Duodenal mucosa (tissue), 2 donors: ENCODE measurements around the gene HIGD1B.
"Not testable (repeated sequence)": the region's sequence is repeated elsewhere in the genome, so short reads cannot be mapped to it uniquely, and the experiment has no call there.

Experiments used
- H3K27ac ChIP-seq: one replicate; pipeline ENCODE4 v1.7.0; 2013; ENCODE audit warnings: low read depth, low read length
- H3K27me3 ChIP-seq, 2 donors: one replicate each; pipeline ENCODE4 v1.7.0; 2013; ENCODE audit warnings: low read length in 2 of 2, control low read depth in 1 of 2; ENCODE audit not compliant: insufficient read depth in 2 of 2, control insufficient read depth in 1 of 2
- H3K36me3 ChIP-seq, 2 donors: one replicate each; pipeline ENCODE4 v1.7.0; 2013; ENCODE audit warnings: low read length in 2 of 2, control low read depth in 1 of 2; ENCODE audit not compliant: insufficient read depth in 2 of 2, control insufficient read depth in 1 of 2
- H3K4me1 ChIP-seq, 2 donors: one replicate each; pipeline ENCODE4 v1.7.0; 2013; ENCODE audit warnings: low read length in 2 of 2, control low read depth in 1 of 2; ENCODE audit not compliant: insufficient read depth in 2 of 2, control insufficient read depth in 1 of 2
- H3K4me3 ChIP-seq, 2 donors: one replicate each; pipeline ENCODE4 v1.7.0; 2013; ENCODE audit warnings: low read length in 2 of 2, low read depth in 1 of 2
- H3K9ac ChIP-seq, 2 donors: one replicate each; pipeline ENCODE4 v1.7.0; 2013; ENCODE audit warnings: low read length in 2 of 2, low read depth in 1 of 2
- H3K9me3 ChIP-seq, 2 donors: one replicate each; pipeline ENCODE4 v1.7.0; 2013; ENCODE audit warnings: low read length in 2 of 2, control low read depth in 1 of 2; ENCODE audit not compliant: control insufficient read depth in 1 of 2

Gene HIGD1B

GRCh38 chr17:44847586-44847985, at the start of gene HIGD1B:
Gene HIGD1B (plus strand): TSS chr17:44847883. CDS start chr17:44848153, 270 bp downstream.
- Histone ChIP-seq H3K36me3 (peaks cover 14 to 27% of the 10 kb centered on the region in 2 donors), H3K4me3 (no peak within 1 kb of the TSS), H3K4me1 (no peaks in the 10 kb centered on the region), H3K9ac (no peak within 1 kb of the TSS), H3K9me3 (no peaks in the 10 kb centered on the region), H3K27me3 (no peaks in the 10 kb centered on the region), H3K27ac (no peak within 1 kb of the TSS)

- Histone ChIP-seq H3K4me3 (no peak overlapping the region), H3K9ac (no peak overlapping the region), H3K27me3 (no peaks in the 10 kb centered on the region), H3K36me3 (no peaks in the 10 kb centered on the region), H3K27ac (no peak overlapping the region), H3K4me1 (no peaks in the 10 kb centered on the region), H3K9me3 (no peaks in the 10 kb centered on the region)
Measured at GRCh38 chr17:44798356-44798755, 49.3 kb upstream of the HIGD1B start.

- no peaks in the 10 kb centered on the region for H3K9me3 ChIP-seq
- no peak overlapping the region for H3K4me3 ChIP-seq
- H3K36me3 ChIP-seq = no peaks in the 10 kb centered on the region
- no peak overlapping the region for H3K27ac ChIP-seq
- peaks cover 0 to 3% of the 10 kb centered on the region in 2 donors for H3K27me3 ChIP-seq
- no peak overlapping the region for H3K9ac ChIP-seq
- no peaks in the 10 kb centered on the region for H3K4me1 ChIP-seq
Measured at GRCh38 chr17:44801880-44802279, 45.8 kb upstream of the HIGD1B start.

GRCh38 chr17:44804302-44805089, 43.2 kb upstream of the HIGD1B start:
- Histone ChIP-seq H3K9me3 (no peaks in the 10 kb centered on the region), H3K27me3 (peaks cover 0 to 6% of the 10 kb centered on the region in 2 donors), H3K36me3 (no peaks in the 10 kb centered on the region), H3K9ac (no peak overlapping the region), H3K4me3 (no peak overlapping the region), H3K27ac (no peak overlapping the region), H3K4me1 (no peaks in the 10 kb centered on the region)

GRCh38 chr17:44807093-44807816, 40.4 kb upstream of the HIGD1B start:
- Histone ChIP-seq H3K4me1 (no peaks in the 10 kb centered on the region), H3K27ac (no peak overlapping the region), H3K9ac (no peak overlapping the region), H3K9me3 (no peaks in the 10 kb centered on the region), H3K36me3 (no peaks in the 10 kb centered on the region), H3K4me3 (no peak overlapping the region), H3K27me3 (peaks cover 0 to 6% of the 10 kb centered on the region in 2 donors)

- Histone ChIP-seq H3K9ac (no peak overlapping the region), H3K4me1 (no peaks in the 10 kb centered on the region), H3K36me3 (no peaks in the 10 kb centered on the region), H3K27ac (no peak overlapping the region), H3K27me3 (peaks cover 0 to 6% of the 10 kb centered on the region in 2 donors), H3K4me3 (no peak overlapping the region), H3K9me3 (no peaks in the 10 kb centered on the region)
Measured at GRCh38 chr17:44807817-44808155, 39.9 kb upstream of the HIGD1B start.

- H3K27me3 ChIP-seq = peaks cover 0 to 6% of the 10 kb centered on the region in 2 donors
- no peaks in the 10 kb centered on the region for H3K9me3 ChIP-seq
- no peak overlapping the region for H3K27ac ChIP-seq
- H3K4me3 ChIP-seq = no peak overlapping the region
- H3K4me1 ChIP-seq = no peaks in the 10 kb centered on the region
- H3K36me3 ChIP-seq = no peaks in the 10 kb centered on the region
- no peak overlapping the region for H3K9ac ChIP-seq
Measured at GRCh38 chr17:44808156-44808555, 39.5 kb upstream of the HIGD1B start.

GRCh38 chr17:44808656-44809388, 38.9 kb upstream of the HIGD1B start:
- not testable (repeated sequence) for H3K36me3 ChIP-seq, H3K9ac ChIP-seq, H3K27ac ChIP-seq, H3K4me3 ChIP-seq, H3K27me3 ChIP-seq, H3K4me1 ChIP-seq, H3K9me3 ChIP-seq

GRCh38 chr17:44812263-44812662, 35.4 kb upstream of the HIGD1B start:
- no peaks in the 10 kb centered on the region for H3K9me3 ChIP-seq
- H3K27me3 ChIP-seq = no peaks in the 10 kb centered on the region
- H3K4me3 ChIP-seq = no peak overlapping the region
- H3K4me1 ChIP-seq = no peaks in the 10 kb centered on the region
- H3K36me3 ChIP-seq = no peaks in the 10 kb centered on the region
- no peak overlapping the region for H3K27ac ChIP-seq
- H3K9ac ChIP-seq = no peak overlapping the region

GRCh38 chr17:44818508-44818907, 29.2 kb upstream of the HIGD1B start:
- H3K4me1 ChIP-seq, H3K36me3 ChIP-seq, H3K27ac ChIP-seq, H3K9ac ChIP-seq, H3K9me3 ChIP-seq, H3K27me3 ChIP-seq, H3K4me3 ChIP-seq: not testable (repeated sequence)
